GM19099 (cell line): Measurements from ENCODE around the gene BRI3.

Experiments
- POLR2A ChIP-seq: IDR thresholded peaks from 3 replicates; pipeline ENCODE4 v1.6.1; 2011; ENCODE audit warnings: low read depth; ENCODE audit not compliant: insufficient read length; ENCODE audit errors: extremely low read depth

BRI3 gene

GRCh38 chr7:98329791-98330373 lies 48.4 kb downstream of the BRI3 start:
- TF ChIP-seq POLR2A = no peak

- no peak for TF ChIP-seq POLR2A
Observed at GRCh38 chr7:98330926-98331529, 49.5 kb downstream of the BRI3 start.

GRCh38 chr7:98334081-98334480 lies 52.6 kb downstream of the BRI3 start:
- no peak for TF ChIP-seq POLR2A

GRCh38 chr7:98335411-98335977 lies 54.0 kb downstream of the BRI3 start:
- TF ChIP-seq POLR2A = no peak

- no peak for TF ChIP-seq POLR2A
Observed at GRCh38 chr7:98338441-98338840, 57.0 kb downstream of the BRI3 start.

GRCh38 chr7:98339043-98339442 lies 57.6 kb downstream of the BRI3 start:
- TF ChIP-seq POLR2A = no peak

- no peak for TF ChIP-seq POLR2A
Observed at GRCh38 chr7:98341106-98341505, 59.6 kb downstream of the BRI3 start.
